Gastroesophageal sphincter (tissue), 3 donors: ENCODE measurements around the gene ATM.

Experiments used
- CTCF ChIP-seq, 4 experiments: fragments of 200-600 bp in 2 of 4; fragments of 450-650 bp in 2 of 4; sonication (generic) in 1 of 4; IDR thresholded peaks; one replicate each; pipeline ENCODE4 v1.5.1; 2017 to 2019; ENCODE audit warnings: antibody characterized with exemption in 4 of 4, mild to moderate bottlenecking in 2 of 4, moderate library complexity in 2 of 4
- EP300 ChIP-seq: sonication (generic); formaldehyde crosslinking; IDR thresholded peaks from one replicate; pipeline ENCODE4 v1.6.1; 2017; ENCODE audit warnings: antibody characterized with exemption, mild to moderate bottlenecking
- POLR2A ChIP-seq, 2 donors: fragments of 450-650 bp; IDR thresholded peaks; one replicate each; pipeline ENCODE4 v1.6.1; 2017; ENCODE audit warnings: antibody characterized with exemption in 2 of 2, mild to moderate bottlenecking in 2 of 2, moderate library complexity in 1 of 2
- POLR2AphosphoS5 ChIP-seq: sonication (generic); formaldehyde crosslinking; IDR thresholded peaks from one replicate; pipeline ENCODE4 v1.6.1; 2017; ENCODE audit warnings: antibody characterized with exemption

GRCh38 chr11:108206969-108207682, 15.7 kb upstream of the ATM start:
- TF ChIP-seq CTCF (IDR thresholded peaks at IDR 0.05) (no peak), POLR2A (IDR thresholded peaks at IDR 0.05) (no peak), EP300 (no peak), POLR2AphosphoS5 (no peak)
